Transverse colon (tissue), 4 donors: ENCODE measurements around the gene PCMTD2. TPM values are rescaled to one million over a fixed set of nuclear protein-coding genes. Genes with fewer than 3 reads are reported as not detected.

Experiments used
- DNase-seq: peaks from one replicate; pipeline ENCODE4 v3.0.0-alpha.2; 2019
- H3K27ac ChIP-seq, 4 donors: fragments of 200-600 bp; sonication (generic); 2 replicates each; pipeline ENCODE4 v1.5.1; 2016 to 2018; ENCODE audit warnings: inconsistent platforms in 4 of 4
- H3K27me3 ChIP-seq: fragments of 200-600 bp; sonication (generic); 2 replicates; pipeline ENCODE4 v1.5.1; 2017; ENCODE audit warnings: inconsistent platforms
- H3K36me3 ChIP-seq, 4 donors: fragments of 200-600 bp; sonication (generic); 2 replicates each; pipeline ENCODE4 v1.5.1; 2017 to 2019; ENCODE audit warnings: inconsistent platforms in 4 of 4
- H3K4me1 ChIP-seq, 4 donors: fragments of 200-600 bp; sonication (generic); 2 replicates each; pipeline ENCODE4 v1.5.1; 2017 to 2020; ENCODE audit warnings: inconsistent platforms in 4 of 4
- H3K4me3 ChIP-seq, 4 donors: fragments of 200-600 bp; sonication (generic); 1 replicate in 1 of 4; 2 replicates in 3 of 4; pipeline versions ENCODE4 v1.5.1 to v1.6.1; 2017 to 2019; ENCODE audit warnings: inconsistent platforms in 4 of 4
- H3K9me3 ChIP-seq, 2 donors: fragments of 200-600 bp; sonication (generic); 2 replicates each; pipeline ENCODE4 v1.5.1; 2017 to 2019; ENCODE audit warnings: inconsistent platforms in 2 of 2
- EP300 ChIP-seq: sonication (generic); formaldehyde crosslinking; IDR thresholded peaks from one replicate; pipeline ENCODE4 v1.6.1; 2017; ENCODE audit warnings: antibody characterized with exemption, low read depth
- POLR2A ChIP-seq: fragments of 450-650 bp; IDR thresholded peaks from one replicate; pipeline ENCODE4 v1.6.1; 2016; ENCODE audit warnings: antibody characterized with exemption, mild to moderate bottlenecking, moderate library complexity
- POLR2AphosphoS5 ChIP-seq, 3 donors: sonication (generic); formaldehyde crosslinking; IDR thresholded peaks; one replicate each; pipeline ENCODE4 v1.6.1; 2016; ENCODE audit warnings: antibody characterized with exemption in 3 of 3
- WGBS, 2 donors: methylation state at CpG; one replicate each; pipeline ENCODE4 v1.1.5; 2018; ENCODE audit warnings: low coverage in 1 of 2; 5-methylcytosine and 5-hydroxymethylcytosine counted together
- in situ Hi-C, 4 donors: fragments of 200-750 bp; cut with MboI; loops; one replicate each; pipeline versions ENCODE4 v1.15.0 to v1.15.1; 2017; ENCODE audit warnings: low sequenced_read_pairs in 3 of 4, low pct_ligation_motif_present in 1 of 4, low pct_unique_long_range_greater_than_20kb in 1 of 4
- intact Hi-C: fragments of 100-400 bp; cut with DNase I; formaldehyde crosslinking; loops from one replicate; pipeline ENCODE4 v1.15.1; 2023; ENCODE audit warnings: low total_unique reads
- total RNA-seq, 4 donors: library from RNA; depleted of rRNA; stranded (reverse); fragments of >200 nt; gene quantifications; one replicate each; pipeline ENCODE4 v1.1.0, GENCODE V29; 2016
- TF ChIP-seq, protein P1 (sequence below), 5 experiments: fragments of 200-600 bp in 3 of 5; fragments of 450-650 bp in 2 of 5; sonication (generic) in 3 of 5; IDR thresholded peaks; 1 replicate in 2 of 5; 2 replicates in 3 of 5; pipeline ENCODE4 v1.5.1; 2016 to 2017; ENCODE audit warnings: antibody characterized with exemption in 5 of 5, inconsistent platforms in 3 of 5, mild to moderate bottlenecking in 2 of 5, moderate library complexity in 1 of 5

Gene PCMTD2
- total RNA-seq, 4 donors from 2014 or later, result 17.6 to 55.3 (median 34.2) TPM

DNA sequence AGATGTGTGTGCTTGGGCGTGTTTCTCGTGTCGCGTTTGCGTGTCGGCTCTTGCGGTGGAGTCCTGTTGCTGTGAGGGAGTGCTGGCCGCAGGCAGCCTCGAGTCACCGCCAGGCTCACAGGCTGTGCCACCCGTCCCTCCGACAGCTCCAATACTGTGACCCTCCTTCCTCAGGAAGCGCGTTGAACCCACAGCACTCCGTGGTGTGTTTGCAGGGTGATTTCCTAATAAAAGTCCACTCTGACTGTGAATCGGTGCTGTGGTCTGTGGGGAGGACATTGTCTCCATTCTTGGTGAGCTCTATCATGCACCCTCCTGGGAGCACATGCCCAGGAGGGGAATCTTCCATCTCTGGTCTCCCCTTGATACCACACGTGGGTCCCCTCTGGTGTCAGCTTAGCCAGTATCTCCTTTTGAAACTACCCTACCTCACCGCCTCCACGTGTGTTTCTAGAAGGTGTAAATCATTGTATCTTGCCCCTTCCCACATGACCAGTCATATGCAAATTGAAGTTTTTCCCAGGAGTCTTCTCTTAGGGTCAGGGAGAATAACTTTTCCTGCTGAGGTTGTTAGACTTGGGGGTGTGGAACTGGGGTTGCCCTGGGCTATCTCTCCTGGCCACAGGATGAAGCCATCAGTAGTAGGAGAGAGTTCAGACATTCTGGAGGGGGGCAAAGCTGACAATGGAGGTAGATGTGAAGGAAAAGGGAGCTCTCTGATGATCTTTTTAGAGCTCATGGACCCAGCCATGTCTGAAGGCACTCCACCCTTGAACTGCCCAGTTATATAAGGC is 13.3 kb upstream of the PCMTD2 start:
- H3K27ac ChIP-seq, result no peak overlapping the region
- H3K4me1 ChIP-seq, result no peaks in the 10 kb centered on the region
- no peak overlapping the region for H3K4me3 ChIP-seq
- WGBS, 2 donors, result 89% methylated on average over 19 of the region's 19 CpGs; no CpG with 5 or more reads in 1 of the 2 donors
- TF ChIP-seq, protein P1, sequence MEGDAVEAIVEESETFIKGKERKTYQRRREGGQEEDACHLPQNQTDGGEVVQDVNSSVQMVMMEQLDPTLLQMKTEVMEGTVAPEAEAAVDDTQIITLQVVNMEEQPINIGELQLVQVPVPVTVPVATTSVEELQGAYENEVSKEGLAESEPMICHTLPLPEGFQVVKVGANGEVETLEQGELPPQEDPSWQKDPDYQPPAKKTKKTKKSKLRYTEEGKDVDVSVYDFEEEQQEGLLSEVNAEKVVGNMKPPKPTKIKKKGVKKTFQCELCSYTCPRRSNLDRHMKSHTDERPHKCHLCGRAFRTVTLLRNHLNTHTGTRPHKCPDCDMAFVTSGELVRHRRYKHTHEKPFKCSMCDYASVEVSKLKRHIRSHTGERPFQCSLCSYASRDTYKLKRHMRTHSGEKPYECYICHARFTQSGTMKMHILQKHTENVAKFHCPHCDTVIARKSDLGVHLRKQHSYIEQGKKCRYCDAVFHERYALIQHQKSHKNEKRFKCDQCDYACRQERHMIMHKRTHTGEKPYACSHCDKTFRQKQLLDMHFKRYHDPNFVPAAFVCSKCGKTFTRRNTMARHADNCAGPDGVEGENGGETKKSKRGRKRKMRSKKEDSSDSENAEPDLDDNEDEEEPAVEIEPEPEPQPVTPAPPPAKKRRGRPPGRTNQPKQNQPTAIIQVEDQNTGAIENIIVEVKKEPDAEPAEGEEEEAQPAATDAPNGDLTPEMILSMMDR (IDR thresholded peaks at IDR 0.05), result no peak
- TF ChIP-seq EP300, result no peak
- no peak for TF ChIP-seq POLR2AphosphoS5 (IDR thresholded peaks at IDR 0.05)
- TF ChIP-seq POLR2A, result no peak
- intact Hi-C loops, result no loop called here
- no peak for DNase-seq
- H3K27me3 ChIP-seq, result peaks cover 12% of the 10 kb centered on the region
- in situ Hi-C loops, result no loop called here
- no peaks in the 10 kb centered on the region for H3K36me3 ChIP-seq
- H3K9me3 ChIP-seq, result no peaks in the 10 kb centered on the region

DNA sequence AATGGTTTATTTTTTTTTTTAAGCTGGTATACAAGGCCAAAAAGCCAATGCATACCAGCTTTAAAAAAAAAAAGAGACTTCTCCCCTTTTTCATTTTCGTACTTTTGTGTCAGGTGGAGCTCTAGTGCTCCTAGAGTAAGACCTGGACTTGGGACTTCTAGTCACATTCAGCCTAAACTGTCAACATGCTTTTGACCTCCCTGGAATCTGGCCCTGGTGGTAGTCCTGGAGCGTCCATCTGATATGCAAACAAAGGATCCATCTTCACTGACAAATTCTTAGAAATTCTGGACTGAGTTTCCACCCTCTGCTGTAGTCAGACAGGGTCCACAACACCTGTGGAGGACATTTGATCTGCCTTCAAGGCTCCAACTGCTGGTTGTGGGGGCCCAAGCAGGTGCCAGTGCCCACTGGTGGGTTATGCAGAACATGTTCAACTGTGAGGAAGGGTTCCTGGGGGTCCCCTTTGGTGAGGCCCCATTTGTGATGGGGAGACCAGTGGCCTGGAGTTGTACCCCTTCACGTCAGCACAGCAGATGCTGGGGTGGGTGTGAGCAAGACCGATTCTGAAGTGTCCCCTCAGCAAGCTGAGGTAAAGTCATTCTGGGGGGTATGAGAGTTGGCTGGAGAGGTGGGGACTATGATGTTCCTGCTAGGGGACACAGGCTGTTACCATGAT is 12.6 kb upstream of the PCMTD2 start:
- in situ Hi-C loops (no loop called here), intact Hi-C loops (no loop called here)
- DNase-seq, result no peak
- WGBS, 2 donors, result 77 to 80% methylated on average over 1 to 4 of the region's 4 CpGs
- Histone ChIP-seq H3K4me3 (no peak overlapping the region), H3K36me3 (no peaks in the 10 kb centered on the region), H3K4me1 (no peaks in the 10 kb centered on the region), H3K27ac (no peak overlapping the region), H3K9me3 (no peaks in the 10 kb centered on the region), H3K27me3 (peaks cover 12% of the 10 kb centered on the region)
- no peak for TF ChIP-seq POLR2AphosphoS5 (IDR thresholded peaks at IDR 0.05)
- no peak for TF ChIP-seq EP300
- TF ChIP-seq, protein P1 (IDR thresholded peaks at IDR 0.05), result no peak
- no peak for TF ChIP-seq POLR2A

DNA sequence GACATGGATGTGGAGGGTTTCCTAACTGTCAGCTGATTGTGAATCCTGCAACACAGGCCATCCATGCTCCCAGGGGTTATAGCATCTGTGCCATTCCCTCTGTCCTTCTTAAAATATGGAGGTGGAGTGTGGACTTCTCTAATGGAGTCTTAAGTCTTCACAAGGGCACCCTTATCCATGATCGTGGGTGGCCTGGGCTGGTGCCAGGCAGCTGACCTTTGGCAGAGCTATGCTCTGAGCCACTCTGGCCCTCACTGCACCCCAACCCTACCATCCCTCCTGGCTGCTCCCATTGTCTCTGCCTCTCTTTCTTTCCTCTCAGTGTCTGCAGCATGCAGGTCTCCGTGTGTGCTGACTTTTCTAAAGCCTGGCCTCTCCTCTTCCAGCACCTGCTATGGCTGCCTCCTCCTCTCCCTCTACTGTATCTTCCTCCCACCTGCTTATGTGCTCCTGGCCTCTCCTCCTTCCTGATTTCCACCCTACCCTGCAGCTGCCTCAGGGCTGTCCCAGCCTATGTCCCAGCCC is 11.2 kb upstream of the PCMTD2 start:
- peaks cover 15% of the 10 kb centered on the region for H3K27me3 ChIP-seq
- DNase-seq, result no peak
- H3K4me3 ChIP-seq, result no peak overlapping the region
- H3K27ac ChIP-seq, result no peak overlapping the region
- in situ Hi-C loops, result no loop called here
- TF ChIP-seq POLR2AphosphoS5 (IDR thresholded peaks at IDR 0.05), result no peak
- TF ChIP-seq POLR2A, result no peak
- no peaks in the 10 kb centered on the region for H3K9me3 ChIP-seq
- WGBS, 2 donors, result 65% methylated on average over 2 of the region's 2 CpGs; no CpG with 5 or more reads in 1 of the 2 donors
- no peaks in the 10 kb centered on the region for H3K36me3 ChIP-seq
- no peaks in the 10 kb centered on the region for H3K4me1 ChIP-seq
- intact Hi-C loops, result no loop called here

DNA sequence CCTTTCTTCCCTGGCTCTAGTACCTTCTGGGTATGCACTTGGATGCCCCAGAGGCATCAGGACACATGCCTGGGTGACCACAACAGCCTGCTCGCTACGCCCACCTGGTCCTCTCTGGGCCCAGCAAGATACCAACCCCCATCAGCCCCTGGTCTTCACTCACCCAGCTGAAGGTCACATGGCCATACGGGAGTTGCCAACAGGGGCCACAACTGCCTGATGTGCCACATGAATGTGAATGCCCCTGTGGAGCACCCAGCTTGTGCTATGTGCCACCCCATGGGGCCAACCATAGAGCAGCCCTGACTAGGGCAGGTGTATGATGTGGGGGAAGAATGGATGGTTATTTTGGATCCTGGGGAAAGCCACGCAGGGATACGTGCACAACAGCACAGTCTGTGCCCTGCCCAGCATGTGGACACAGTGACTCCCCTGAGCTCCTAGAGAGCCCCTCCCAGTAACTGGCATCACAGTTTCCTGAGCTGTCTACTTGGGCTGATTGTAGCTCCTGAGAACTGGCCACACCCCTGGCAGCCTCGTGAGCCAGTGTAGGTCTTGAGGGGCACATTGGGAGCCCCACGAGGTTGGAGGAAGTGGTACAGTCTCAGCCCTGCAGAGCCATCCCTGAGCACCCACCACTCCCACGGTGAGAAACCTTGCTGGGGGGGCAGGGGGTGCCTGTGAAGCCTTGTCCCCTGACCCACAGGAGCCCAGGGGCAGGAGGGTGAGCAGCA is 10.5 kb upstream of the PCMTD2 start:
- WGBS, 2 donors, result 51 to 83% methylated on average over 2 to 8 of the region's 8 CpGs
- Histone ChIP-seq H3K36me3 (no peaks in the 10 kb centered on the region), H3K9me3 (no peaks in the 10 kb centered on the region), H3K4me1 (no peaks in the 10 kb centered on the region), H3K27me3 (peaks cover 15% of the 10 kb centered on the region), H3K4me3 (no peak overlapping the region), H3K27ac (no peak overlapping the region)
- intact Hi-C loops, result no loop called here
- in situ Hi-C loops, result no loop called here
- TF ChIP-seq POLR2A, result no peak
- no peak for TF ChIP-seq EP300
- TF ChIP-seq, protein P1 (IDR thresholded peaks at IDR 0.05), result no peak
- TF ChIP-seq POLR2AphosphoS5 (IDR thresholded peaks at IDR 0.05), result no peak
- DNase-seq, result no peak
